ENCODE data around the gene EPHB2. TPM values are rescaled to one million over a fixed set of nuclear protein-coding genes. Genes with fewer than 3 reads are reported as not detected.

EPHB2 gene
- total and polyA plus RNA-seq, 2 of the 8 experiments (the other 6 are each of a cell fraction or from before 2014, with no cell fraction given) = 15.8 to 17.2 TPM

DNA sequence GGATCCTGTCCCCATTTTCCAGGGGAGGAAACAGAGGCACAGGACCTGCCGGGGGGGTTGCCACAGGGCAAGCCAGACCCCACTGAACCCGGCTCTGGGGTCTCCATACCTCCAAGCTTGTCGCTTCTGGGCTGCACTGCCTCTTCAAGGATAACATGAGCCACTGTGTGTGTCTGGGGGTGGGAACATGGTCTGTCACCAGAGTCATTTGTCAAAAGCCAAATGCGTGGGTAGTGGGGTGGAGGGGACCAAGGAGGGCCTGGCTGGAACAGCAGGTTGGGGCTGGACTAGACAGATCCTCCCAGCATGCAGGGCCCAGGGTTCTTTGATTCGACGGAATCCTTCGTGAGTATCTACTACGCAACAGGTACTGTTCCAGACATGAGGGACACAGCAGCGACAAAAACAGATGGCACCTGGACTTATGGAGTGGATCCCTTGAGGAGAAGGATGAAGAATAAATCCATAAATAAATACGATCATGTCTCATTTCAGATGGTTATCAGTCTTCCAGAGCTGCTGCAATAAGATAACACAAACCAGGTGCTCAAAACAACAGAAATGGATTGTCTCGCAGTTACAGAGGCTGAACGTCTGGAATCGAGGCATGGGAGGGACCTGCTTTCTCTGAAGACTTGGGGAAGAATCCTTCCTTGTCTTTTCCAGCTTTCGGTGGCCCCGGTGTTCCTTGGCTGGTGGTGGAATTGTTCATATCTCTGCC, 28.9 kb upstream of the EPHB2 start (continued):
- TF ChIP-seq RAD21 (IDR thresholded peaks at IDR 0.05 in 1 of 2, conservative IDR thresholded peaks at IDR 0.05 in 1 of 2; ENCODE audit: low read depth in 2 of 2, low read length in 2 of 2) = no peak
- TF ChIP-seq, protein P1, sequence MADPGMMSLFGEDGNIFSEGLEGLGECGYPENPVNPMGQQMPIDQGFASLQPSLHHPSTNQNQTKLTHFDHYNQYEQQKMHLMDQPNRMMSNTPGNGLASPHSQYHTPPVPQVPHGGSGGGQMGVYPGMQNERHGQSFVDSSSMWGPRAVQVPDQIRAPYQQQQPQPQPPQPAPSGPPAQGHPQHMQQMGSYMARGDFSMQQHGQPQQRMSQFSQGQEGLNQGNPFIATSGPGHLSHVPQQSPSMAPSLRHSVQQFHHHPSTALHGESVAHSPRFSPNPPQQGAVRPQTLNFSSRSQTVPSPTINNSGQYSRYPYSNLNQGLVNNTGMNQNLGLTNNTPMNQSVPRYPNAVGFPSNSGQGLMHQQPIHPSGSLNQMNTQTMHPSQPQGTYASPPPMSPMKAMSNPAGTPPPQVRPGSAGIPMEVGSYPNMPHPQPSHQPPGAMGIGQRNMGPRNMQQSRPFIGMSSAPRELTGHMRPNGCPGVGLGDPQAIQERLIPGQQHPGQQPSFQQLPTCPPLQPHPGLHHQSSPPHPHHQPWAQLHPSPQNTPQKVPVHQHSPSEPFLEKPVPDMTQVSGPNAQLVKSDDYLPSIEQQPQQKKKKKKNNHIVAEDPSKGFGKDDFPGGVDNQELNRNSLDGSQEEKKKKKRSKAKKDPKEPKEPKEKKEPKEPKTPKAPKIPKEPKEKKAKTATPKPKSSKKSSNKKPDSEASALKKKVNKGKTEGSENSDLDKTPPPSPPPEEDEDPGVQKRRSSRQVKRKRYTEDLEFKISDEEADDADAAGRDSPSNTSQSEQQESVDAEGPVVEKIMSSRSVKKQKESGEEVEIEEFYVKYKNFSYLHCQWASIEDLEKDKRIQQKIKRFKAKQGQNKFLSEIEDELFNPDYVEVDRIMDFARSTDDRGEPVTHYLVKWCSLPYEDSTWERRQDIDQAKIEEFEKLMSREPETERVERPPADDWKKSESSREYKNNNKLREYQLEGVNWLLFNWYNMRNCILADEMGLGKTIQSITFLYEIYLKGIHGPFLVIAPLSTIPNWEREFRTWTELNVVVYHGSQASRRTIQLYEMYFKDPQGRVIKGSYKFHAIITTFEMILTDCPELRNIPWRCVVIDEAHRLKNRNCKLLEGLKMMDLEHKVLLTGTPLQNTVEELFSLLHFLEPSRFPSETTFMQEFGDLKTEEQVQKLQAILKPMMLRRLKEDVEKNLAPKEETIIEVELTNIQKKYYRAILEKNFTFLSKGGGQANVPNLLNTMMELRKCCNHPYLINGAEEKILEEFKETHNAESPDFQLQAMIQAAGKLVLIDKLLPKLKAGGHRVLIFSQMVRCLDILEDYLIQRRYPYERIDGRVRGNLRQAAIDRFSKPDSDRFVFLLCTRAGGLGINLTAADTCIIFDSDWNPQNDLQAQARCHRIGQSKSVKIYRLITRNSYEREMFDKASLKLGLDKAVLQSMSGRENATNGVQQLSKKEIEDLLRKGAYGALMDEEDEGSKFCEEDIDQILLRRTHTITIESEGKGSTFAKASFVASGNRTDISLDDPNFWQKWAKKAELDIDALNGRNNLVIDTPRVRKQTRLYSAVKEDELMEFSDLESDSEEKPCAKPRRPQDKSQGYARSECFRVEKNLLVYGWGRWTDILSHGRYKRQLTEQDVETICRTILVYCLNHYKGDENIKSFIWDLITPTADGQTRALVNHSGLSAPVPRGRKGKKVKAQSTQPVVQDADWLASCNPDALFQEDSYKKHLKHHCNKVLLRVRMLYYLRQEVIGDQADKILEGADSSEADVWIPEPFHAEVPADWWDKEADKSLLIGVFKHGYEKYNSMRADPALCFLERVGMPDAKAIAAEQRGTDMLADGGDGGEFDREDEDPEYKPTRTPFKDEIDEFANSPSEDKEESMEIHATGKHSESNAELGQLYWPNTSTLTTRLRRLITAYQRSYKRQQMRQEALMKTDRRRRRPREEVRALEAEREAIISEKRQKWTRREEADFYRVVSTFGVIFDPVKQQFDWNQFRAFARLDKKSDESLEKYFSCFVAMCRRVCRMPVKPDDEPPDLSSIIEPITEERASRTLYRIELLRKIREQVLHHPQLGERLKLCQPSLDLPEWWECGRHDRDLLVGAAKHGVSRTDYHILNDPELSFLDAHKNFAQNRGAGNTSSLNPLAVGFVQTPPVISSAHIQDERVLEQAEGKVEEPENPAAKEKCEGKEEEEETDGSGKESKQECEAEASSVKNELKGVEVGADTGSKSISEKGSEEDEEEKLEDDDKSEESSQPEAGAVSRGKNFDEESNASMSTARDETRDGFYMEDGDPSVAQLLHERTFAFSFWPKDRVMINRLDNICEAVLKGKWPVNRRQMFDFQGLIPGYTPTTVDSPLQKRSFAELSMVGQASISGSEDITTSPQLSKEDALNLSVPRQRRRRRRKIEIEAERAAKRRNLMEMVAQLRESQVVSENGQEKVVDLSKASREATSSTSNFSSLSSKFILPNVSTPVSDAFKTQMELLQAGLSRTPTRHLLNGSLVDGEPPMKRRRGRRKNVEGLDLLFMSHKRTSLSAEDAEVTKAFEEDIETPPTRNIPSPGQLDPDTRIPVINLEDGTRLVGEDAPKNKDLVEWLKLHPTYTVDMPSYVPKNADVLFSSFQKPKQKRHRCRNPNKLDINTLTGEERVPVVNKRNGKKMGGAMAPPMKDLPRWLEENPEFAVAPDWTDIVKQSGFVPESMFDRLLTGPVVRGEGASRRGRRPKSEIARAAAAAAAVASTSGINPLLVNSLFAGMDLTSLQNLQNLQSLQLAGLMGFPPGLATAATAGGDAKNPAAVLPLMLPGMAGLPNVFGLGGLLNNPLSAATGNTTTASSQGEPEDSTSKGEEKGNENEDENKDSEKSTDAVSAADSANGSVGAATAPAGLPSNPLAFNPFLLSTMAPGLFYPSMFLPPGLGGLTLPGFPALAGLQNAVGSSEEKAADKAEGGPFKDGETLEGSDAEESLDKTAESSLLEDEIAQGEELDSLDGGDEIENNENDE (IDR thresholded peaks at IDR 0.05; ENCODE audit: insufficient replicate concordance, low read length) = no peak
